NOMO-1 treated with dmso at 0.1 percent for 144 hours (cell line): ENCODE results near the gene CAST.

ENCODE experiments used
- DNase-seq: peaks from one replicate; lab custom pipeline; 2025; ENCODE audit not compliant: unreplicated experiment; lab: John Stamatoyannopoulos, UW

The CAST gene

DNA sequence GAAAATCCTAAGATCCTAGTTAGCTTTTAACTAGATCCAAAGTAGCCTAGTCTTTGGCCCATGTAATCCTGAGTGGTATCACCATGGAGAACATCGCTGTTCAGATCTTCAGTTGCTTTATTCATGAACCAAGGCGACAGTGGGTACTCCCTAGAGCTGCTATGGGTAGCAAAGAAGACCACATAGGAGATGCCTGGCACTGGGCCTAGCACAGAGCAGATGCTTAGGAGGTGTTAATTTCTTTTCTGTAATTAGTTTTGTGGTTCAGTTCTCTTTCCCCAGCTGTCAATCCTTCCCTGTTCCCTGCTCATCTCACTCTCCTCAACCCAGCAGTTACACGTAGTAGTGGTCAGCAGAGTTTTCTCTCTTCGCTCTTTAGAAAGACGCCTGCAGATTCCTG, 9.3 kb downstream of the CAST start:
- no peak for DNase-seq

DNA sequence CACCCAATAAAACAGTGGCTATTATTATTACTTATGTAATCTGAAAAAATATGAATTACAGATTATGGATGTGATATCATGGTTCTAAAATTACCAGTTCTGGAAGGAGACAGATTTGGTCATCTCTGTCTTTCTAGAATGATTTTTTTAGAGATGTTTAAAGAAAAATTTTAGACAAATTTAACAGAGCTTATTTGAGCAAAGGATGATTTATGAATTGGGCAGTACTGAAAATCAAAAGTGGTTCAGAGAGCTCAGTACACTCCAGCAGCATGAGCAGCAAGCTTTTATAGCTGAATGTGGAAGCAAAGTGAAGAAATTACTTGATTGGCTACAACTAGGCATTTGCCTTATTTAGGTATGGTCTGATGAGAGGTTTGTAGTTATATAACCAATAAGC, 11.0 kb downstream of the CAST start:
- DNase-seq, result no peak

DNA sequence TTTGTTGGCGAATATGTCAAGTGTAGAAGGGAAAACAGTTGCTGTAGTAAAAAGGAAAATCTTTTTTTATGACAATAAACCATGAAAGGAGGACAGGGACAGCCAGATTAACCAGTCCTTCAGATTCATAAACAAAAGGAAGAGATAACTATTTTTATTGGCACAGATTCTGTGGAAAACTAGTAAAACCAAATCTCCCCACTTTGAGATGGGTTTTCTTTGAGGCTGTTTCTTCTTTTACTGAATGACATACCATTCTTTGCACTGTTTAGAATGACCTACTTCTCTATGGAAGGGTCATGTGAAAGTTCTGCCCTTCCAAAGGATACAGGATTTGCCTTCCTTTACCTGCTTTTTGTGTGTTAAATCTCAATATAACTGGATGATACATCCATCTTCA, 13.7 kb downstream of the CAST start:
- no peak for DNase-seq

DNA sequence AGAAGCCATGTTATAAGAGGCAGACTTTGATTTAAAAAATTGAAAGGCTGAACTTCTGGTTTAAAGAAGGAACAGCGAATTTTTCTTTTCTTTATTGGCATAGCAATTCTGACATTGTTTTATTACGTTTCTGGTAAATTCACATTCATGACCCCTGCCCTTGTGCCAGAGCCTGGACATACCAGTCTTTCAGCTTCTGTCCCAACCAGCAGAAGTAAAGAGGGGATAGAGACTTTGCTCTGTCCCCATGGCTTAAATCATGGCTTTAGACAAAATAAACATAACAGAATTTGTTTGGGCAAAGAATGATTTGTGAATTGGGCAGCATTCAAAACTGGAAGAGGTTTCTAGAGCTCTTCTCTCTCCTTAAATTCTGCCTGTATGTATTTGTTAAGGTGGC, 15.3 kb downstream of the CAST start:
- no peak for DNase-seq

DNA sequence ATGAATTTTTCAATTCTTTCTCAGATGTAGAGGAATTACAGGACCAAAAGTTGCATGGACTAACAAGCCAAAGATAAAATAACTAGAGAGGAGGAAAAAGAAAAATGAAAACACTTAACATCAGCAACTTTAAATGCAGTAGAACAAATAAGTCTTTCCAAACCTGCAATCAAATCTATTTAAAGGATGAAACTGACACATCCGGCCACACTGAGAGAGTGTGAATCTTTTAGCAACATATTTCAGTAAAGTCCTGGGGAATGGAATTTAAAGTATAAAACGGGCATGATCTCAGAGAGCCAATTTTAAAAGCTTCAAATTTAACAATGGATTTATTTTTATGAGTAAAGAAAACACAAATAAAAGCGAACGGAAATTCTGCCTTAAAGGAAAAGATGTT, 17.1 kb downstream of the CAST start:
- DNase-seq, result no peak

DNA sequence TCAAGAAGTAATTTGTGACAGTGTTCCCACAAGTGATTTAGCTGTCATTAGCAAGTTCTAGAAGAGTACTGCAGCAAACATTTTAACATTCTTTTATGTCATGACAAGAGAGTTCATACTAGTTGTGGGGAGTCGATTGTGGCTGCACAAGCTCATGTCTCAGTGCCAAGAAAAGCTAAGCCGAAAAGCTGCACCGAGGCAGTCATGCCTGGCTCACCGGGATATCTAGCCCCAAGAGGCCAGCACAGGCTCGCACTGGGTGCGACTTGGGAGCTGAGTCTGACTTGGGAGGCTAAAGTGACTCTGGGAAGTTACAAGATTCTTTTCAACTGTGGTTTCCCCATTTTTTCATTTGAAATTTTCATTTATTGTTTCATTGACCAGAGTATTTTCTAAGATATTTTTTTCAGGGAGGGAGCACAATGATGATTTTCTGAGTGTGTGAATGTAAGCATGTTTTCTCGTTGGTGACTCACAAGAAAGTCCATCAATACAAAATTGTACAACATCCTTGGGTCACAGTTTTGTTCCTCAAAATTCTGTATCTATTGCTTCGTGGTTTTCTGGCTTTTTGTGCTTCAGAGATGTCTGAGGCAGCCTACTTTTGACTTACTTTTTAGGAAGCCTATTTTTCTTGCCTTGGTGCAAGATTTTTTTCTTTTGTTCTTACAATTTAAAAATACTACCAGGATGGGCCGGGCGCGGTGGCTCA, 18.7 kb downstream of the CAST start:
- peak; percentile 43 for DNase-seq

DNA sequence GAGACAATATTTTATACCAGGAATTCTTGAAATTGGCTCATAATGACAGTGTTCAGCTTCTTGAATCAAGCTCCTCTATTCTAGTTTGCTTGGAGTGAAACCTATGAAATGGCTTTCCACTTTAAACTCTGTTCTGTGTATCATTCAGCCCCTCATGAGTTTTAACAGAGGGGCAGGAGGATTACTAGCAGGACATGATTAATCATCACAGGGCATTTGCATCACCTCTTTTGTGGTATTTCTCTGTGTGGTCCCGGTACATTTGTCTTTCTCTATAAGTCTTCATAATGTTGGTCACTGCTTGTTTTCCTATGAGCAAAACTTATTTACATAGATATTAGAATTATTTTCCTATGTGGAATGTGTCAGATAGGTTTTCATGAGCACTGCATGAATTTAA, 21.2 kb downstream of the CAST start:
- DNase-seq, result no peak

DNA sequence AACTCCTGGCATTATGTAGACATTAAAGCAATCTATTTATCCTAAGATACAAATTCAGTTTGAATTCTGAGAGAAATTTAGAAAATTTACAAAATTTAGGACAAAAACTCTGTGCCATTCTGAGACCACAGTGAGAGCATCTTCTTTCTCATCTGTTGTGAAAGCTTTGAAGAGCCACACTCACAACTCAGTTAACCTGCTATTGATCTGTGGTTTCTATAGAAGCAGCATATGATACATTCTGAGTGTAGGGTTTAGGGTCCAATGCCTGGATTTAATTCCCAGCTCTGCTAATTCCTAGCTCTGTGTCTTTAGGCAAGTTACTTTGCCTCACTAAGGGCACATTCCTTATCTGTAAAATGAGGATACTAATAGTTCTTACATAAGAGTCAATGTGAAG, 21.6 kb downstream of the CAST start:
- no peak for DNase-seq

DNA sequence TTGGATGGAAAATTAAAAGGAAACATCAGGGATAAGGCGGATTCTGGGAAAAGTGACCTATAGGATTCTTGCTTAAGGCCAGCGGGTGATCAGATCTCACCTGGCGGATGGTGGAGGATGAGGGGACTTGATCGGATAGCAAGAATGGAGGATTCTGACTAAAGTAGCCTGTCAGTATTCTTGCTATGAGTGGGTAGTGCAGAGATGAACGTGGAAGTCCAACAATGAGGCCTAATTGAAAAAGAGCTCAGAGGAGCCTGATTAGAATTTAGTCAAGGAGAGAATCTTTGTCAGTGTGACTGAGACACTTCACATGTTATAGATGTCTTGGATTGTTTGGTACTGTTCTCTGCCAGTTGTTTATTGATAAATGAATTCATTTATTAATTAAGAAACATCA, 24.9 kb downstream of the CAST start:
- no peak for DNase-seq

DNA sequence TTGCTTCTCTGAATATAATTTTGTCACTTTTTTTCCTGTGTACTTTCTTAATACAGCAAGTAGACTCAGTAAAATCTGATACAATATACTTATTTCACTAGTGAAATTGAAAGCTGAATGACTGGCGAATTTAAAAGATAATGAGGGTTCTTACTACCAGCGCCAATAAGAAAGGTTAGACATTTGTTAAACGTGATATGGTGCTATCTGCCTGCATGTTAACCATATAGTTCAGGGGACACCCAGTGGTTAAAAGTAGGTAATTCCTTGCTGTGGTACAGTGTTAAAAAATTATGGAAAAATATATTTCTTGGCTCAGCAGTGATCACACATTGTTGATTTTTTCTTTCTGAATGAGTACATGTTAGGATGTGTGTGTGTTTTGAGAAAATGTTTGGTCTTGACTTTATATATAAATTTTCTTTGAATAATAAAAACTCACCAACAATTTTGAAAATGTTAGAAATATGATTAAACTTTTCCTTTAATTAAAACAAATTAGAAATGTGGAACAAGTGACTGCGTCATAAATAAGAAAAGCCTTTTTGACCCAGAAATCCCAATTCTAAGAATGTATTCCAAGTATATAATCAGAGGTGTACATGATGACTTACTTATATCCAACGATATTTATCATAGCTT, 25.8 kb downstream of the CAST start:
- no peak for DNase-seq

DNA sequence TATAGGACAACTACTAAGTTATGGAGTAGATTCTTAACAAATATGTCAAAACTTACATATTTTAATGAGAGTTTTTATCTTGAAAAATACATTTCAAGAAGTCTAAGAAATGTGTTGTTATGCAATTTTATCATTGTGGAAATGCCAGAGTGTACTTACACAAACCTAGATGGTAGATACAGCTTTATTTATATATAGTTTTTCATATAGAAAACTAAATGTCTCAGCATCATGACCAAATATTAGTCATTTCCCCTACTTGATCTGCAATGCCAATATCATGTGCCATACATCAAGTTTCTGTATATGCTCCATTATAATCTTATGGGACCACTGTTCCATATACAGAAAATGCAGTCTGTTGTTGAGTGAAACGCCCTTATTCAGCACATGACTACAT, 28.7 kb downstream of the CAST start:
- DNase-seq, result no peak

DNA sequence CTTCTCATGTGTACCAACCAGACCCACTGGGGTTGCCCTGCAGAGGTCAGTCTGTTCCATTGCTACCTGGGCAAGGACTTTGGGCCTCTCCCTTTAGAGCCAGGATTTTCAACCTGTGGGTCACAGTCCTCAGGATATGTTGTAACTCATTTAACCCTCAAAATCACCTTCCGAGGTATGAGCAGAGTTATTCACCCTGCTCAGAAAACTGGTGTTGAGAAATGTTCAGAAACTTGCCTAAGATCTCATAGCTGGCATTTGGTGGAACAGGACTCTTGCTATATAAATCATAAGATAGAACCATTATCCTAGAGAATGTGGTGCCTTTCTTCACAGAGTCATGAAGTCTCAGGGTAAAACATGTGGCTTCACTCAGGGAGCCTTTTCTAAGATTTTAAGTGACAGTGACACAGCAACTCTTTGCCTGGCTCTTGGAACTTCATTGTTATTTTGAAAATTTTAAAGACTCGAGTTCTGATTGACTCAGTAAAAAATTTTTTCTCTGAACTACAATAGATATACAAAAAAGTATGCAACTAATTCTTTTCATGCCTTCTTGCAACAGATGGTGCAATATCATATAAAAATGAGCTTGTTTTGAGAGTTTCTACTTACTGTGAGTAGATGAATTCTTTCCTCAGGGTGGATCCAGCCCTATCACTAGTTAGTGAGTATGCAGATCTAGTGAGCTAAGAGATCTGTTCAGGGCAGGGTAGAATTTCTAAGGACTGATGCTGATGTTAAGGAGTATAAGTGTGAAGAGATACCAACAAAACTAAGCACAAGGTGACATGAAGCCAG, 29.5 kb downstream of the CAST start:
- DNase-seq, result no peak

DNA sequence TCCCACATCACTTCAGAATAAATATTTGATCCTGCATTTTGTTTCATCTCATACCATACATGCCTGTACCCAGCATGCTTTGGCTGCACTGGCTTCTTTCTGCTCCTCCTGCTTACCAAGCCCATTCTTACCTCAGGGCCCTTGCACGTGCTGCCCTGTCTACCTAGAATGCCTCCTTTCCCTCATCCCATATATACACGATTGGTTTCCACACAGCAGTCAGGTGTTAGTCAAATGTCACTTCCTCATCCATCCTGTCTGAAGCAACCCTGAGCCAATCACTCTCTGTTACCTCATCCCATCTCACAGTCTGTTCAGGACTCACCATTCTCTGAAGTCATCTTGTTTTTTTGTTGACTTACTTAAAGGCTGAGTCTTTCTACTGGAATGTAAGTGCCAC, 30.3 kb downstream of the CAST start:
- no peak for DNase-seq

DNA sequence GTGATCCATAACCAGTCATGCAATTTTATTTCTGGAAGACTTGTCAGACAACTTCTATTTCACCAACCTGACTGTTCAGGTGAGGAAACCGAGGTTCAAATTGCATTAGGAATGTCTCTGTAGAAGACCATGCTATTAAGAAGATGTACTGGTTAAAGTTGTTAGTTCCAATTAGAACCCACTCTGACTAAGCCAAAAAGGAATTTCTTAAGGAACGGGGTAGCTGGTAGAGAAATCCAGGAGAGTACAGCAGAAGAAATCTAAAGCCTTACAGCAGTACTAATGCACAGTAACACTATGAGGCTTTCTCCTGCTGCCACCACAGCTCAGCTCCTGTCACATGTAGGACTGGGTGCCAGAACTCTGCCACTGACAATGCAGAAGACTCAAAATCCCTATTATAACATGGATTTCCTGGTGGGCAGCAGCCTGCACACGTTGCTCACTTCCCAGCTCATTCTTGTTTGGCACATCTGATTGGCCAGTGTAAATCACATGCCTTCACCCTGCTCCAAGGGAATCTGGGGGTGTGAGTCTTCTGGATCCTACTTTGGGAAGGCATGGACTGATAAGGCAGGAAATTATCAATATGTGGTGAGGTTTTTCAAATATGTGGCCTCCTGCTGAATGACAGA, 37.1 kb downstream of the CAST start:
- DNase-seq, result no peak

DNA sequence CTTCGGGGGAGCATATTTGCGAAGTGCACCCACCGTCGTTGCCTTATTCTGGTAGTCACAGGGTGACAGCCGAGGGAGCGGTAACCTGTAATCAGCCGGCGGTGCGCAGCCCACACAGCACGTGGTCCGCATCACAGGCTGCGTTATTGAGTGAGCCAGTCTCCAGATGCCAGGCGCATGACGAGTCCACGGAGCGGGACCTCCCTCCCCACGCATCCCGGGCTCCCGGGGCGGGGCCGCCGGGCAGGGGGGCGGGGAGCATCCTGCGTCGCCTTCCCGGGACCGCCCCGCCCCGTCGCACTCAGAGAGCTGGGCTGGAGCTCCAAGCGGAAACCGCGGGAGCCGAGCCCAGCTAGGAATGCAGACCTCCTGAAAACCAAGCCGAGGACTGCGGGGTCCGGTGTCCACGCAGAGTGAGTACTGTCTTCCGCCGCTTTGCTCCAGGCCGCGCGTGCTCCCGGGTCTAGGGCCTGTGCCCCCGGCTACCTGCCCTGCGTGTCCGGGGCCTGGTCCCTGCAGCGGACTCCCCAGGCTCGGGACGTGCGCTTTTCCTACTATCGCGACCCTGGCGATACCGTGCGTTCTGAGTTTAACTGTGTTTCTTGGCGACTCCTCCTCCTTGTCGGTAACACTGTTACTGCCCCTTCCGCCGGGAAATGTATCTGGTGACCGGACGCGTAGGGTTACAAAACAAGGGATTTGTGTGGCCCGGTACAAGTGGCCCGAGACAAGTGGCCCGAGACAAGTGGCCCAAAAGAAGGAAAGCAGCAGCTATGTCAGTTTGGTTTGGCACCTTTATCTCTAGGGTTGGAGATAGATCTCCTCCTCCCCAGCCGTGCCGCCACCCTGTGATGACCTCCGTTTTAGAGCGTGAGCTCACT, 40.6 kb downstream of the CAST start:
- DNase-seq, result no peak

DNA sequence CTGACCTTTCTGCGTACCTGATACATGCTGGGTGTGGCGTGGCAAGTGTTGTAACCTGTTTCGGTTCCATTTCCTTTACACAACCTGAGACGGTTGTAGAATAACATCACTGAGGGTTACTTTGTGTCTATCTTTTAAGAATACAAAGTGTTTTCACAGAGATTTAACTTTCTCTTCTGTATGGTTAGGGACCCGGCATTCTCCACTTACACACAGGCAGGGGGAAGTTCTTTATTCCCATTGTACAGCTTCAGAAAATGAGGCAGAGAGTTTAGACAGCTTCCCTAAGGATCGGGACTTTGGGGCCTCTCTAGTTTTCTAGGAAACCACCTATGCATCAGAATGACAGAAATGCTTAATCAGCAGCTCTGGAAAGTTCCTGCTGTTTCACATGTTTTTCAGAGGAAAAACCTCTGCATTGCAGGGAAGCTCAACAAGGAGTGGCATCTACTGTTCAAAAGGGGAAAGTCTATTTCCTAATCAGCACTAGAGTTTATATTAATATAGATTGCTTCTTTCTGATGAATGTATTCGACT, 41.3 kb downstream of the CAST start:
- DNase-seq, result no peak

DNA sequence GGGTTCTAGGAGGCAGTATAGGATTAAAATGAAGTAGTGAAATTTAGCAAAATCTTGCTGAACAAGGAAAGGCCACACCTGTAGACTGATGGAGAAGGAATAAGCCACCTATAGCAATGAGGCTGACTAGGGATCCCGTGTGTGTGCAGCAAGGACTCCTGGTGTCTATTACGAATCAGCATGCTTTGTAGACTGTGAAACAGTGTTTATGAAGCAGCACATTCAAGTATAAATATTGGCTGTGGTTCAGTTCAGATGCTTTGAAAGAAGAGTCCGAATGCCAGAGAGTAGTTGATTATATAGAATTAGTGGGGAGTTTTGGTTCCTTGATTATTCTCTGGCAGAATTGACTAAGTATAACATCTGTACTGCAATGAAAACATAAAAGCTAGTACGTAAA, 41.8 kb downstream of the CAST start:
- no peak for DNase-seq

DNA sequence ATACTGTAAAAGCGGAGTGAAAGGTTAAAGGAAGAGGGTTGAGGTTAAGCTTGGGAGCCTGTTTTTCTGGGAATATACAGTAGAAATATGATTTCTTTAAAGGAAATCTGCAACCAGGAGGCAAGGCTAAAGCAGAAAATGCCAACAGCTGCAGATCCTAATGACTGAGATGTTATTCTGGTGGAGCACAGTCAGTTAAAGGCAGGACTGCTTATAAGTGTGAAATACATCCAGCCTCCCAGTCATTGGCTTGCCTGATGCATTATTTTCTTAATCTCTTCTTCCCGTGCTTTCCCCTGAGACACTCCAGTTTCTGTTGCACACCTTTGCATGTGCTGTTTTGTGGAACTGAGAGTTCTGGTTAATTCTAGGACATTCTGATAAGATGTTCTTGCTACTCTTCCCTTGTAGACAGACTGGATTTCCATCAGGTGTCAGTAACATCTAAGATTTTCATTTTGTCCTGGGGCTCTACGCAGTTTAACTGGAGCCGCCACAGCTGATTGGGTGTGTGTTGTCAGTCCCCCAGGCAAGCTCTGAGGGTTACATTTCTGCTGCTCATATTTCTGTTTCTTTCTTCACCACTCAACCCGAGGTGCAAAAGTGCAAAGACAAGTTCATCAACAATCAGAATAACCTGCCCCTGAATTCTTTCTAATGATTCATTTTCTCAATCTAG, 44.4 kb downstream of the CAST start:
- DNase-seq, result no peak

DNA sequence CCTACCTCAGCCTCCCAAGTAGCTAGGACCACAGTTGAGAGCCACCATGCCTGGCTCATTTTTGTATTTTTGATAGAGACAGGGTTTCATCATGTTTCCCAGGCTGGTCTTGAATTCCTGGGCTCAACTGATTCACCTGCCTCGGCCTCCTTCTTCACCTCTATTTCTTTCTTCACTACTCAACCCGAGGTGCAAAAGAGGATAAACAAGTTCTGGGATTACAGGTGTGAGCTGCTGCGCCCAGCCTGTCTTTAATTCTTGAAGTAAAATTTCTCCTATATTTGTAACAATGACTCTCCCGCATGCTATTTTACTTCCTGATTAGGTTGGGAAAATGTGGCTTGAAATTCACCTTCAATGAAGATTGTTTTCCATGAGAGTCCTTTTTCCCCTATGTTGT, 46.4 kb downstream of the CAST start:
- DNase-seq, result no peak
